G401 (cell line): ENCODE results near the gene PRAMEF13. TPM values are rescaled to one million over a fixed set of nuclear protein-coding genes. Genes with fewer than 3 reads are reported as not detected.
"Not testable (repeated sequence)": the region's sequence is repeated elsewhere in the genome, so short reads cannot be mapped to it uniquely, and the experiment has no call there.

Experiments
- DNase-seq: peaks from one replicate; pipeline ENCODE4 v3.0.0-alpha.2; 2015; ENCODE audit warnings: low spot score
- in situ Hi-C: cut with HindIII; loops from 2 replicates; pipeline ENCODE4 v1.10.0; 2016; ENCODE audit warnings: low sequenced_read_pairs, mixed read lengths
- total RNA-seq: library from RNA; depleted of rRNA; stranded (reverse); fragments of >200 nt; shearing (Covaris generic); gene quantifications from 2 replicates; pipeline ENCODE4 v1.2.3, GENCODE V29; 2014; rRNA removed

Gene PRAMEF13
- total RNA-seq, 1 experiment from 2014 or later: 0.64 TPM

- in situ Hi-C loops, DNase-seq: not testable (repeated sequence)
Observed at GRCh38 chr1:13219203-13219602, 18.0 kb upstream of the PRAMEF13 start.

- DNase-seq, in situ Hi-C loops: not testable (repeated sequence)
Observed at GRCh38 chr1:13216619-13217018, 15.4 kb upstream of the PRAMEF13 start.

GRCh38 chr1:13208712-13209111, 7.5 kb upstream of the PRAMEF13 start:
- in situ Hi-C loops: not testable (repeated sequence)

GRCh38 chr1:13171548-13171947, 29.7 kb downstream of the PRAMEF13 start, which contains the start of gene PRAMEF9:
PRAMEF9 (plus strand) TSS chr1:13171848; CDS start chr1:13175281, 3,433 bp downstream.
- in situ Hi-C loops, DNase-seq: not testable (repeated sequence)

More at GRCh38 chr1:13208712-13209111, 7.5 kb upstream of the PRAMEF13 start:
- DNase-seq: not testable (repeated sequence)

GRCh38 chr1:13165531-13165930, 35.7 kb downstream of the PRAMEF13 start, which contains the start of gene HNRNPCL4:
HNRNPCL4 (minus strand) TSS chr1:13165631; CDS start chr1:13165467, 164 bp downstream.
- DNase-seq, in situ Hi-C loops: not testable (repeated sequence)

- in situ Hi-C loops, DNase-seq: not testable (repeated sequence)
Observed at GRCh38 chr1:13155909-13156308, 45.3 kb downstream of the PRAMEF13 start, which contains the start of gene PRAMEF26. PRAMEF26 (minus strand) TSS chr1:13156009; CDS start chr1:13153095, 2,914 bp downstream.

Other genes starting within 250 kb of the PRAMEF13 start
- not detected in 2 replicates for gene PRAMEF27, start 144.8 kb downstream of the PRAMEF13 start, total RNA-seq
- not detected in 2 replicates for gene HNRNPCL3, start 140.6 kb downstream of the PRAMEF13 start, total RNA-seq
- not detected in 2 replicates for gene PRAMEF25, start 130.6 kb downstream of the PRAMEF13 start, total RNA-seq
- not detected in 2 replicates for gene HNRNPCL2, start 84.6 kb downstream of the PRAMEF13 start, total RNA-seq
- not detected in 2 replicates for gene PRAMEF26, start 45.4 kb downstream of the PRAMEF13 start, total RNA-seq
- not detected in 2 replicates for gene HNRNPCL4, start 35.8 kb downstream of the PRAMEF13 start, total RNA-seq
- gene PRAMEF9, start 29.6 kb downstream of the PRAMEF13 start, total RNA-seq: not detected in 2 replicates
- gene PRAMEF18, start 24.7 kb upstream of the PRAMEF13 start, total RNA-seq: not detected in 2 replicates
- gene PRAMEF5, start 52.8 kb upstream of the PRAMEF13 start, total RNA-seq: 0.17 TPM in 1 of 2 replicates, not detected in the other
- gene PRAMEF8, start 83.7 kb upstream of the PRAMEF13 start, total RNA-seq: 0.43 and 3.0 TPM in 2 replicates
- not detected in 2 replicates for gene PRAMEF33, start 102.1 kb upstream of the PRAMEF13 start, total RNA-seq
- 0.12 and 0.24 TPM in 2 replicates for gene PRAMEF15, start 114.2 kb upstream of the PRAMEF13 start, total RNA-seq
- gene PRAMEF14, start 145.7 kb upstream of the PRAMEF13 start, total RNA-seq: 1.5 TPM in 1 of 2 replicates, not detected in the other
- not detected in 2 replicates for gene PRAMEF19, start 170.5 kb upstream of the PRAMEF13 start, total RNA-seq
- not detected in 2 replicates for gene PRAMEF17, start 188.2 kb upstream of the PRAMEF13 start, total RNA-seq
- not detected in 2 replicates for gene PRAMEF20, start 209.0 kb upstream of the PRAMEF13 start, total RNA-seq